Kidney (tissue), 14 donors: ENCODE measurements around the gene ZCCHC2. TPM values are rescaled to one million over a fixed set of nuclear protein-coding genes. Genes with fewer than 3 reads are reported as not detected.

Experiments used
- DNase-seq, 5 donors: peaks; one replicate each; pipeline ENCODE4 v3.0.0-alpha.2; 2013 to 2020
- FAIRE-seq: peaks from 2 replicates; lab custom pipeline; 2012; peaks lifted over from hg19 to GRCh38; lab: Jason Lieb, UNC
- H3K27ac ChIP-seq, 2 donors: one replicate each; pipeline ENCODE4 v1.7.0; 2013; ENCODE audit warnings: low read depth in 2 of 2, low read length in 2 of 2, inconsistent platforms in 1 of 2
- H3K27me3 ChIP-seq: one replicate; pipeline ENCODE4 v1.7.1; 2013; ENCODE audit warnings: low read length, inconsistent platforms; ENCODE audit not compliant: control insufficient read depth, insufficient read depth
- H3K36me3 ChIP-seq, 3 donors: one replicate each; pipeline versions ENCODE4 v1.7.0 to v1.7.1; 2013; ENCODE audit warnings: low read length in 3 of 3, control low read depth in 1 of 3, inconsistent platforms in 1 of 3; ENCODE audit not compliant: insufficient read depth in 3 of 3, control insufficient read depth in 2 of 3
- H3K4me1 ChIP-seq, 3 donors: one replicate each; pipeline versions ENCODE4 v1.7.0 to v1.7.1; 2013; ENCODE audit warnings: low read length in 3 of 3, inconsistent platforms in 1 of 3, low read depth in 1 of 3; ENCODE audit not compliant: control insufficient read depth in 2 of 3, insufficient read depth in 2 of 3
- H3K4me3 ChIP-seq, 3 donors: one replicate each; pipeline versions ENCODE4 v1.7.0 to v1.8.1; 2013; ENCODE audit warnings: low read length in 3 of 3, control low read depth in 1 of 3, inconsistent platforms in 1 of 3
- H3K9ac ChIP-seq, 3 donors: one replicate each; pipeline versions ENCODE4 v1.7.0 to v1.7.1; 2013; ENCODE audit warnings: low read length in 3 of 3, control low read depth in 1 of 3, inconsistent platforms in 1 of 3
- H3K9me3 ChIP-seq, 3 donors: one replicate each; pipeline versions ENCODE4 v1.7.0 to v1.7.1; 2013; ENCODE audit warnings: low read length in 3 of 3, control low read depth in 1 of 3, inconsistent platforms in 1 of 3; ENCODE audit not compliant: control insufficient read depth in 2 of 3, insufficient read depth in 1 of 3
- intact Hi-C: fragments of 100-400 bp; cut with DNase I; formaldehyde crosslinking; loops from one replicate; pipeline ENCODE4 v1.11.1; 2022
- polyA plus RNA-seq: library from polyadenylated mRNA; stranded (reverse); fragments of 350-450 nt; fragmentation: Illumina TruSeq; extraction: RNeasy Lipid Tissue Mini Kit (QIAGEN cat#74804); gene quantifications from one replicate; pipeline ENCODE4 v1.2.3, GENCODE V29; 2014; ENCODE audit warnings: low read depth, low replicate concordance; ENCODE audit not compliant: insufficient read depth
- total RNA-seq: library from RNA; stranded (reverse); fragmentation: NEBNext Ultra II Directional; extraction: Animal tissue kit (Norgen Biotek cat#: 25700); gene quantifications from one replicate; pipeline ENCODE4 v1.2.1, GENCODE V29; 2021
- TF ChIP-seq, protein P1 (sequence below): IDR thresholded peaks from 3 replicates; pipeline ENCODE4 v1.5.1; 2012; ENCODE audit warnings: mild to moderate bottlenecking, moderate library complexity, borderline replicate concordance; ENCODE audit not compliant: insufficient read depth; ENCODE audit errors: extremely low read depth
- donor health status: control.
- donor health status: control.
- donor health status: control.
- donor health status: control.
- donor health status: control.
- donor health status: DM: yes; HTN: yes; CAD: no.
- donor health status: Normal renal cell carcinoma (clear cell type).

The ZCCHC2 gene
- total and polyA plus RNA-seq, 2 donors from 2014 or later = 5.5 to 22.1 TPM

DNA sequence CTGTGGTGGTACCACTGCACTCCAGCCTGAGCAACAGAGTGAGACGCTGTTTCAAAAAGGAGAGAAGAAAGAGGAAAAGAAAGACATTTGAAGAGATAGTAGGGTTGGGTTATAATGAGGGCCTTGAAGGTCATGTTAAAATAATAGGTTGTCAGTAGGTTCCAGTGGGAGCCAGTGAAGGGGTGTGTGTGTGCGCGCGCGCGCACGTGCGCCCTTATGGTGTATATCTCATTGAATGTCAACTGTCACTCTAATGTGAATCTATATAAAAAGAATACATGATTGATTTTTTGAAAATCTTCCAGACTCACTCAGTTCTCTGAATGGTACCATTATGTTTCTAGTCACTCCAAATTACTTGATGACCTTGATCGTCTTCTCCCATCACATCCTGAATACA lies 9.1 kb downstream of the ZCCHC2 start:
- DNase-seq (no peak), FAIRE-seq (no peak)
- Histone ChIP-seq H3K27ac (no peak overlapping the region), H3K36me3 (no peaks in the 10 kb centered on the region), H3K4me1 (peaks cover 0 to 26% (median 9%) of the 10 kb centered on the region in 3 donors), H3K9me3 (no peaks in the 10 kb centered on the region), H3K27me3 (no peaks in the 10 kb centered on the region), H3K9ac (no peak overlapping the region), H3K4me3 (no peak overlapping the region)
- TF ChIP-seq, protein P1, sequence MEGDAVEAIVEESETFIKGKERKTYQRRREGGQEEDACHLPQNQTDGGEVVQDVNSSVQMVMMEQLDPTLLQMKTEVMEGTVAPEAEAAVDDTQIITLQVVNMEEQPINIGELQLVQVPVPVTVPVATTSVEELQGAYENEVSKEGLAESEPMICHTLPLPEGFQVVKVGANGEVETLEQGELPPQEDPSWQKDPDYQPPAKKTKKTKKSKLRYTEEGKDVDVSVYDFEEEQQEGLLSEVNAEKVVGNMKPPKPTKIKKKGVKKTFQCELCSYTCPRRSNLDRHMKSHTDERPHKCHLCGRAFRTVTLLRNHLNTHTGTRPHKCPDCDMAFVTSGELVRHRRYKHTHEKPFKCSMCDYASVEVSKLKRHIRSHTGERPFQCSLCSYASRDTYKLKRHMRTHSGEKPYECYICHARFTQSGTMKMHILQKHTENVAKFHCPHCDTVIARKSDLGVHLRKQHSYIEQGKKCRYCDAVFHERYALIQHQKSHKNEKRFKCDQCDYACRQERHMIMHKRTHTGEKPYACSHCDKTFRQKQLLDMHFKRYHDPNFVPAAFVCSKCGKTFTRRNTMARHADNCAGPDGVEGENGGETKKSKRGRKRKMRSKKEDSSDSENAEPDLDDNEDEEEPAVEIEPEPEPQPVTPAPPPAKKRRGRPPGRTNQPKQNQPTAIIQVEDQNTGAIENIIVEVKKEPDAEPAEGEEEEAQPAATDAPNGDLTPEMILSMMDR = no peak
- intact Hi-C loops = no loop called here

DNA sequence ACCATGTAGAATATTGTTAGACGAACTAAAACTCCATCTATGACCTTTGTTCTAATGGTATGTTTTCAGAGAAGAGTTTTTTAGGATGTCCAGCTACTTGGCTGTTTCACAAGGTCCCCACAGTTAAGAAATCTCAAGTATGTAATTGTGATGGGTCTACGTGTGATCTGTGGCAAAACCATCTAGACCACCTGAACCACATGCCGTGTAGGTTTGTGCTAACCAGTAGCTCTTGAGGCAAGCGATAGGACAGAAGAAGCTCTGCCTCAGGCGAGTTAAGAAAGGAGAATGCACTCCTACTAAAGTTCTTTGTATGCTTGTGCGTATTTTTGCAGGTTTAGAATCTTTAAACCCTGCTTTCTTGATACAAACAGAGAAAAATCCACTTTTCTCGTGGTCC lies 13.2 kb downstream of the ZCCHC2 start:
- Histone ChIP-seq H3K36me3 (peaks cover 0 to 4% (median 0%) of the 10 kb centered on the region in 3 donors), H3K9ac (no peak overlapping the region), H3K9me3 (no peaks in the 10 kb centered on the region), H3K4me1 (peaks cover 0 to 11% (median 7%) of the 10 kb centered on the region in 3 donors), H3K4me3 (no peak overlapping the region), H3K27me3 (no peaks in the 10 kb centered on the region), H3K27ac (no peak overlapping the region)
- DNase-seq (no peak), FAIRE-seq (no peak)
- intact Hi-C loops = no loop called here
- TF ChIP-seq, protein P1 = no peak

DNA sequence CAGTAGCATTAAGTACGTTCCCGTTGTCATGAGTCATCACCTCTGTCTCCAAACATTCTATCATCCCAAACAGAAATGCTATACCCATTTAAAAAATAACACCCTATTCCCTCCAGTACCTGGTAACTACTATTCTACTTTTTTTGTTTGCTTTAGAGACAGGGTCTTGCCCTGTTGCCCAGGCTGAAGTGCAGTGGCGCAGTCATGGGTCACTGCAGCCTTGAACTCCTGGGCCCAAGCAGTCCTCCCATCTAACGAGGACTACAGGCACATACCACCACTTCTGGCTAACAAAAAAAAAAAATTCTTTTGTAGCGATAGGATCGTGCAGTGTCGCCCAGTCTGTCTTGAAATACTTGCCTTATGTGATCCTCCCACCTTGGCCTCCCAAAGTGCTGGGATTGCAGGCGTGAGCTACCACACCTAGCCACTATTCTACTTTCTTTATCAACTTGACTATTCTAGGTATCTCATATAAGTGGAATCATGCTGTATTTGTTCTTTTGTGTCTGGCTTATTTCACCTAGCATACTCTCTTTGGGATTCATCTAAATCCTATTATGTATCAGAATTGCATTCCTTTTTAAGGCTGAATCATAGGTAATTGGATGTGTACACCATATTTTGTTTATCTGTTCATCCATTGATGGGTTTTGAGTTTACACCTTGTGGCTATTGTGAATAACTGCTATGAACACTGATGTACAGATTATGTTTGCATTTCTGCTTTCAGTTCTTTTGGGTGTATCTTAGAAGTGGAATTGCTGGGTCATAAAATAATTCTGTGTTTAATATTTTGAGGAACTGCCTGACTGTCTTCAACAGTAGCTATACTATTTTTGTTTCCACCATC lies 14.4 kb downstream of the ZCCHC2 start:
- H3K9me3 ChIP-seq = no peaks in the 10 kb centered on the region
- no peaks in the 10 kb centered on the region for H3K27me3 ChIP-seq
- H3K4me1 ChIP-seq = peaks cover 0 to 9% (median 7%) of the 10 kb centered on the region in 3 donors
- intact Hi-C loops = no loop called here
- no peak for FAIRE-seq
- no peak overlapping the region for H3K9ac ChIP-seq
- TF ChIP-seq, protein P1 = no peak
- H3K36me3 ChIP-seq = peaks cover 0 to 5% (median 4%) of the 10 kb centered on the region in 3 donors
- H3K27ac ChIP-seq = no peak overlapping the region
- H3K4me3 ChIP-seq = no peak overlapping the region
- no peak for DNase-seq
